HepG2 (cell line): ENCODE data around the gene TAP1. TPM values are rescaled to one million over a fixed set of nuclear protein-coding genes. Genes with fewer than 3 reads are reported as not detected.
A peak's percentile ranks its signal among the peaks of the same experiment; 100 is the strongest.

Source experiments
- ARNT2 ChIP-seq: sonication (generic); formaldehyde crosslinking; IDR thresholded peaks from 2 replicates; pipeline ENCODE4 v1.8.0; 2022; ENCODE audit warnings: mild to moderate bottlenecking, low read depth, missing genetic modification reagents, moderate library complexity
- BATF2 ChIP-seq: sonication (generic); formaldehyde crosslinking; IDR thresholded peaks from 2 replicates; pipeline ENCODE4 v1.8.0; 2022; ENCODE audit warnings: mild to moderate bottlenecking, missing genetic modification reagents, moderate library complexity
- BORCS8-MEF2B ChIP-seq: sonication (generic); formaldehyde crosslinking; IDR thresholded peaks from 2 replicates; pipeline ENCODE4 v1.8.0; 2022; ENCODE audit warnings: mild to moderate bottlenecking, missing genetic modification reagents
- CBX2 ChIP-seq, 2 experiments: fragments of 200-600 bp in 1 of 2; sonication (generic); formaldehyde crosslinking in 1 of 2; IDR thresholded peaks; 2 replicates each; pipeline versions ENCODE4 v1.7.0 to v1.8.1; 2018 to 2022; ENCODE audit warnings: low read depth in 2 of 2, low read length in 1 of 2, mild to moderate bottlenecking in 1 of 2, missing genetic modification reagents in 1 of 2
- ELF3 ChIP-seq: IDR thresholded peaks from 2 replicates; pipeline ENCODE4 v1.6.1; 2016; ENCODE audit warnings: missing genetic modification reagents, missing compliant biosample characterization
- EZH2 ChIP-seq: conservative IDR thresholded peaks from 2 replicates; pipeline ENCODE4 v1.6.1; 2012; ENCODE audit warnings: mild to moderate bottlenecking, low read depth, low read length, moderate library complexity
- GFI1 ChIP-seq: sonication (generic); formaldehyde crosslinking; IDR thresholded peaks from 2 replicates; pipeline ENCODE4 v1.5.0; 2020; ENCODE audit warnings: missing genetic modification reagents, mild to moderate bottlenecking, borderline replicate concordance
- HNF4G ChIP-seq, 2 experiments: sonication (generic) in 1 of 2; formaldehyde crosslinking in 1 of 2; IDR thresholded peaks; 2 replicates each; pipeline versions ENCODE4 v1.4.0 to v1.6.1; 2011 to 2020; ENCODE audit warnings: borderline replicate concordance in 2 of 2, low read depth in 2 of 2, mild to moderate bottlenecking in 2 of 2, low read length in 1 of 2, missing genetic modification reagents in 1 of 2, moderate library complexity in 1 of 2
- KAT2B ChIP-seq: fragments of 150-350 bp; IDR thresholded peaks from 2 replicates; pipeline ENCODE4 v1.6.1; 2014; ENCODE audit warnings: low read depth, low read length, borderline replicate concordance
- KDM5A ChIP-seq: fragments of 200-600 bp; sonication (generic); IDR thresholded peaks from 2 replicates; pipeline ENCODE4 v1.7.0; 2018; ENCODE audit warnings: antibody characterized with exemption, mild to moderate bottlenecking, low read length, borderline replicate concordance
- MXI1 ChIP-seq: IDR thresholded peaks from 3 replicates; pipeline ENCODE4 v1.6.1; 2012; ENCODE audit warnings: low read depth, low read length, inconsistent platforms, borderline replicate concordance
- MZF1 ChIP-seq: sonication (generic); formaldehyde crosslinking; IDR thresholded peaks from 2 replicates; pipeline ENCODE4 v1.8.1; 2023; ENCODE audit warnings: mild to moderate bottlenecking, missing genetic modification reagents, borderline replicate concordance
- NFIB ChIP-seq: sonication (generic); formaldehyde crosslinking; IDR thresholded peaks from 2 replicates; pipeline ENCODE4 v1.9.0; 2021; ENCODE audit warnings: missing genetic modification reagents, mild to moderate bottlenecking, borderline replicate concordance
- NFYB ChIP-seq: sonication (generic); formaldehyde crosslinking; IDR thresholded peaks from 2 replicates; pipeline ENCODE4 v1.4.0; 2020; ENCODE audit warnings: missing genetic modification reagents
- NRL ChIP-seq: sonication (generic); formaldehyde crosslinking; IDR thresholded peaks from 2 replicates; pipeline ENCODE4 v1.5.0; 2020; ENCODE audit warnings: missing genetic modification reagents, mild to moderate bottlenecking, moderate library complexity, borderline replicate concordance
- REL ChIP-seq: sonication (generic); formaldehyde crosslinking; conservative IDR thresholded peaks from 2 replicates; pipeline ENCODE4 v1.8.0; 2022; ENCODE audit warnings: mild to moderate bottlenecking, missing genetic modification reagents, moderate library complexity
- SALL1 ChIP-seq: sonication (generic); formaldehyde crosslinking; IDR thresholded peaks from 2 replicates; pipeline ENCODE4 v1.8.0; 2022; ENCODE audit warnings: mild to moderate bottlenecking, missing genetic modification reagents
- SKI ChIP-seq: fragments of 450-650 bp; IDR thresholded peaks from one replicate; pipeline ENCODE4 v1.6.1; 2018; ENCODE audit warnings: mild to moderate bottlenecking; ENCODE audit not compliant: partially characterized antibody
- SMAD3 ChIP-seq: sonication (generic); formaldehyde crosslinking; IDR thresholded peaks from 2 replicates; pipeline ENCODE4 v1.4.0; 2020; ENCODE audit warnings: missing genetic modification reagents
- SMAD9 ChIP-seq: sonication (generic); formaldehyde crosslinking; IDR thresholded peaks from 2 replicates; pipeline ENCODE4 v1.5.1; 2020; ENCODE audit warnings: mild to moderate bottlenecking, missing genetic modification reagents
- TAF1 ChIP-seq: sonication (generic); formaldehyde crosslinking; IDR thresholded peaks from 2 replicates; pipeline ENCODE4 v1.4.0; 2020; ENCODE audit warnings: missing genetic modification reagents
- TFDP2 ChIP-seq: sonication (generic); formaldehyde crosslinking; IDR thresholded peaks from 2 replicates; pipeline ENCODE4 v1.4.0; 2020; ENCODE audit warnings: missing genetic modification reagents
- YEATS2 ChIP-seq: sonication (generic); formaldehyde crosslinking; IDR thresholded peaks from 2 replicates; pipeline ENCODE4 v1.4.0; 2020; ENCODE audit warnings: missing genetic modification reagents, borderline replicate concordance
- ZNF292 ChIP-seq: sonication (generic); formaldehyde crosslinking; IDR thresholded peaks from 2 replicates; pipeline ENCODE4 v1.8.1; 2022; ENCODE audit warnings: mild to moderate bottlenecking, low read depth, missing genetic modification reagents, borderline replicate concordance
- ZNF484 ChIP-seq: sonication (generic); formaldehyde crosslinking; IDR thresholded peaks from 2 replicates; pipeline ENCODE4 v1.5.1; 2020; ENCODE audit warnings: mild to moderate bottlenecking, low read depth, missing genetic modification reagents, borderline replicate concordance
- ZNF616 ChIP-seq: sonication (generic); formaldehyde crosslinking; IDR thresholded peaks from 2 replicates; pipeline ENCODE4 v1.5.0; 2020; ENCODE audit warnings: low read depth, mild to moderate bottlenecking, missing genetic modification reagents
- ZNF709 ChIP-seq: sonication (generic); formaldehyde crosslinking; IDR thresholded peaks from 2 replicates; pipeline ENCODE4 v1.5.0; 2020; ENCODE audit warnings: mild to moderate bottlenecking, missing genetic modification reagents
- ZZZ3 ChIP-seq: sonication (generic); formaldehyde crosslinking; IDR thresholded peaks from 2 replicates; pipeline ENCODE4 v1.4.0; 2020; ENCODE audit warnings: missing genetic modification reagents, mild to moderate bottlenecking, borderline replicate concordance
- polyA plus RNA-seq, 8 experiments: library from polyadenylated mRNA; depleted of rRNA in 3 of 8; stranded (reverse) in 7 of 8; unstranded in 1 of 8; fragments of >200 nt; fragmentation: Illumina TruSeq in 4 of 8; extraction: Trizol in 4 of 8; gene quantifications; 2 replicates each; pipeline versions ENCODE4 v1.2.1 to v1.2.3, GENCODE V29; 2011 to 2016; ENCODE audit warnings: low read depth in 4 of 8, missing spikeins in 1 of 8, mixed read lengths in 1 of 8; ENCODE audit not compliant: insufficient read depth in 1 of 8
- total RNA-seq, 5 experiments: library from RNA; depleted of rRNA; stranded (reverse); fragments of >200 nt; fragmentation: Illumina TruSeq; extraction: Trizol; gene quantifications; 2 replicates each; pipeline ENCODE4 v1.2.3, GENCODE V29; 2016; ENCODE audit warnings: low read depth in 1 of 5

The TAP1 gene
- total and polyA plus RNA-seq, 2 of the 13 experiments (the other 11 are each of a cell fraction or from before 2014, with no cell fraction given), result 31.2 to 52.2 TPM

- peak; percentile 62 for TF ChIP-seq TFDP2 (CRISPR knock-in tag)
- TF ChIP-seq NFIB (CRISPR knock-in tag), result no peak
- peak; percentile 53 for TF ChIP-seq ELF3
- TF ChIP-seq KDM5A, result peak; percentile 59; the same call in 1 of the 2 replicates
- TF ChIP-seq ARNT2 (CRISPR knock-in tag), result 0 out of 2 replicates have a peak, but pooled peaks have one; percentile 15
- TF ChIP-seq YEATS2 (CRISPR knock-in tag), result peak; percentile 36; the same call in 1 of the 2 replicates
- TF ChIP-seq REL (CRISPR knock-in tag), result no peak
- no peak for TF ChIP-seq MZF1 (CRISPR knock-in tag)
- TF ChIP-seq CBX2 (IDR thresholded peaks at IDR 0.05; ENCODE audit: low read depth, low read length), result no peak
- TF ChIP-seq CBX2 (CRISPR knock-in tag; IDR thresholded peaks at IDR 0.05; ENCODE audit: low read depth), result no peak
- peak; percentile 82; the same call in 1 of the 3 replicates for TF ChIP-seq MXI1
- no peak for TF ChIP-seq BATF2 (CRISPR knock-in tag)
- peak; percentile 51; the same call in 1 of the 2 replicates for TF ChIP-seq ZNF292
- TF ChIP-seq SMAD9 (CRISPR knock-in tag), result no peak
- no peak for TF ChIP-seq SKI
- 0 out of 2 replicates have a peak, but pooled peaks have one; percentile 20 for TF ChIP-seq GFI1 (CRISPR knock-in tag)
- TF ChIP-seq NFYB (CRISPR knock-in tag), result peak; percentile 81
- peak; percentile 71 for TF ChIP-seq BORCS8-MEF2B (CRISPR knock-in tag)
- 0 out of 2 replicates have a peak, but pooled peaks have one; percentile 22 for TF ChIP-seq HNF4G (IDR thresholded peaks at IDR 0.05; ENCODE audit: borderline replicate concordance, low read depth, low read length)
- no peak for TF ChIP-seq HNF4G (CRISPR knock-in tag; IDR thresholded peaks at IDR 0.05; ENCODE audit: borderline replicate concordance, low read depth)
- peak; percentile 40; the same call in 1 of the 2 replicates for TF ChIP-seq TAF1
- no peak for TF ChIP-seq EZH2
- no peak for TF ChIP-seq KAT2B
- peak; percentile 14; the same call in 1 of the 2 replicates for TF ChIP-seq NRL (CRISPR knock-in tag)
- TF ChIP-seq SALL1, result peak; percentile 57; the same call in 1 of the 2 replicates
- TF ChIP-seq ZZZ3, result no peak
- TF ChIP-seq ZNF709, result no peak
- peak; percentile 60; the same call in 1 of the 2 replicates for TF ChIP-seq ZNF616
- 0 out of 2 replicates have a peak, but pooled peaks have one; percentile 16 for TF ChIP-seq SMAD3 (CRISPR knock-in tag)
- no peak for TF ChIP-seq ZNF484 (CRISPR knock-in tag)
Measured at GRCh38 chr6:32843979-32844838, 9.3 kb downstream of the TAP1 start, which contains the start of gene PSMB8 (continued).
